Anterior cingulate cortex (tissue), 58 donors: ENCODE data around the gene USH1G.
A peak's percentile ranks its signal among the peaks of the same experiment; 100 is the strongest.
"Not testable (repeated sequence)": the region's sequence is repeated elsewhere in the genome, so short reads cannot be mapped to it uniquely, and the experiment has no call there.

Source experiments
- DNase-seq, 58 donors: peaks; one replicate each; lab custom pipeline; 2025; lab: John Stamatoyannopoulos, UW

Gene USH1G

DNA sequence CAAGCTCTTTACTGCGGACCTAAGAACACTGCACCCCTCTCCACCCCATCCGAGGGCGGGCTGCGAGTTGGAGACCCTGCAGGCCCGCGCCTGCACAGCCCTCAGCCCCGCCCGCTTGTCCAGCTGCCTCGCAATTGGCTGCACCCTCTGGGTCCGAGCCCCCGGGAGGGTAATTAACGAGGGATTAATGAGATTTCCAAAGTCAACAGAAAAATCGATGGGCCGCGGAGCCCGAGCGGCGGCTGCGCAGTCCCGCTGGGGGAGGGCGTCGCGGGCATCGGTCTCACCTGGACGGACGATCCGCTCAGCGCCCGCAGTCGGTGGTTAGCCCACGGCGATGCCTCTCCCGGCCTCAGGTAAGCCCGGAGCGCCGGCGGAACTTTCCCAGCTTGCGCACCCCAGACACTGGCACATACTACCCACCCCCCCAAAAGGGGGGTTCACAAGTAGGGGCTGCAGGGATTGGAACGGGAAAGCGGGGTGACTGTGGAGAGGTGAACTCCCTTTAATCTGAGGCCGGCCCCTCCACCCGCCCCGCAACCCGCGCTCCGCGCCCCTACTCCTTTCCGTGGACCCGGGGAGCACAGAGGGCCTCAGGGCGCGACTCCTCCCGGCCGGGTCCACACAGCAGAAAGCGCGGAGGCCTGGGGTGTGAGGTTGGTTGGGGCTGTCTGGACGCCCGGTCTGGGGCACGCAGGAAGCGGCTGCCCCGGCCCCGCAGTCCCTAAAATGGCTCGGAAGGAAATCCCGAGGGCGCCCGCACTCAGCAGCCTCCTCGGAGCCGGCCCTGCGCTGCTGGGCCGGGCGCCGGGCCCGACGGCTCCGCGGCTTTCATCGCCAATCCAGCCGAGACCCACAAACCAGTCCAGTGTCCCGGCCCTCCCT is 12.8 kb upstream of the USH1G start, which contains the start of gene OTOP3:
OTOP3 (plus strand) TSS at position 314 of the 885 bp plus-strand sequence; CDS start at position 338, 24 bp downstream.
- no peak for DNase-seq

DNA sequence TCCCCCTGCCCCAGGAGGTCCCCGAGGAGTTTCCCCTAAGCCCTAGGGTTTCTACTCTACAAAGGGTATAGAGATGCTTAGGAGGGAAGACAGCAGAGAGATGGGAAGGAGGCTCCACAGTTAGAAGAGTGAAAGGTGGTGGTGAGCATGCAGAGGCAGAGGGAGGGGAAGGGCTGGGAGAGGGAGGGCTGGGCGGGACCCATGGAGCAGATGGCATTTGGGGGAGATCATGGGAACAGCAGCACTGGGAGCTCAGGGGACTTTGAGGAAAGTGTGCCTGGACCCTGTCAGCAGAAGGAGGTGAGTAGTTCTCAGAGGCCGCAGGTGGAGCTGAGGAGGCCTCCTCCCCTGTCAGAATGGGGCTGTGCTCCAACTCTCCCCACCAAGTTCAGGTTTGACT is 12.0 kb upstream of the USH1G start:
- no peak for DNase-seq

DNA sequence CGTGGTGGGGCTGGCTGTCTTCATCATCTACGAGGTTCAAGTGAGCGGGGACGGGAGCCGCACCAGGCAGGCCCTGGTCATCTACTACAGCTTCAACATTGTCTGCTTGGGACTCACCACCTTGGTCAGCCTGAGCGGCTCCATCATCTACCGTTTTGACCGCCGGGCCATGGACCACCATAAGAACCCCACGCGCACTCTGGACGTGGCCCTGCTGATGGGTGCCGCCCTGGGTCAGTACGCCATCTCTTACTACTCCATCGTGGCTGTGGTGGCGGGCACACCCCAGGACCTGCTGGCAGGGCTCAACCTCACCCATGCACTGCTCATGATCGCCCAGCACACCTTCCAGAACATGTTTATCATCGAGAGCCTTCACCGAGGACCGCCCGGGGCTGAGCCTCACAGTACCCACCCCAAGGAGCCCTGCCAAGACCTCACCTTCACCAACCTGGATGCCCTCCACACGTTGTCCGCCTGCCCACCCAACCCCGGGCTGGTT is 7.5 kb upstream of the USH1G start:
- DNase-seq = no peak

DNA sequence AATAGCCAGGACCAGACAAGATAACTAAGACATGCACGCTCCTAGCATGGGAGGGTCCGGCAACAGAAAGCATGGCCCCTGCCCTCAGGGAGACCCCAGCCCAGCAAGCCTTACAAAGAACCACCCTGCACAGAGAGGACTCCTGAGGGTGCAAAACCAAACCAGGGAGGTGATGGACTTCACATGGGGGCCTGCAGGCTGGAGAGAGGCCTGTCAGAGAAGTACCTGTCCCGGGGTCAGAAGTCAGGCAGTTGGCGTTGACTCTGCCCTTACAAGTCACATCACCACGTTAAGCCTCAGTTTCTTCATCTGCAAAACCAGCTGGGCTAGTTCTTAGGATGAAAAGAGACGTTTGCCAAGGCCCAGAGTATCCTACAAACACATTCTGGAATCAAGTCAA is 5.7 kb upstream of the USH1G start:
- DNase-seq = no peak

DNA sequence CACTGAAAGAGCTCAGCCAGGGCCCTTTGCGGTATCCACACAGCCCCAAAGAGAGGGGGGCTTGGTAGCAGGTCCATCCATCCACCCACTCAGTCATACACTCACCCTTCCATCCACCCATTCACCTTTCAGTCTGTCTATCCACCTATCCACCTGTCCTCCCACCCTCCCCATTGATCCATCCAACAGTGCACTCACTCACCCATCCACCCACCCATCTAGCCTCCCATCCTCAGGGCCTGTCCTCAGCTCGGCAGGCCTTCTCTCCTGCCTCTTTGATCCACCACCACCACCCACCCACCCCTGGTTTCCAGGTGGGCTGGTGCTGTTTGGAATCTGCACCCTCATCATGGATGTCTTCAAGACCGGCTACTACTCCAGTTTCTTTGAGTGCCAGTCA is 2.2 kb upstream of the USH1G start:
- DNase-seq = no peak

DNA sequence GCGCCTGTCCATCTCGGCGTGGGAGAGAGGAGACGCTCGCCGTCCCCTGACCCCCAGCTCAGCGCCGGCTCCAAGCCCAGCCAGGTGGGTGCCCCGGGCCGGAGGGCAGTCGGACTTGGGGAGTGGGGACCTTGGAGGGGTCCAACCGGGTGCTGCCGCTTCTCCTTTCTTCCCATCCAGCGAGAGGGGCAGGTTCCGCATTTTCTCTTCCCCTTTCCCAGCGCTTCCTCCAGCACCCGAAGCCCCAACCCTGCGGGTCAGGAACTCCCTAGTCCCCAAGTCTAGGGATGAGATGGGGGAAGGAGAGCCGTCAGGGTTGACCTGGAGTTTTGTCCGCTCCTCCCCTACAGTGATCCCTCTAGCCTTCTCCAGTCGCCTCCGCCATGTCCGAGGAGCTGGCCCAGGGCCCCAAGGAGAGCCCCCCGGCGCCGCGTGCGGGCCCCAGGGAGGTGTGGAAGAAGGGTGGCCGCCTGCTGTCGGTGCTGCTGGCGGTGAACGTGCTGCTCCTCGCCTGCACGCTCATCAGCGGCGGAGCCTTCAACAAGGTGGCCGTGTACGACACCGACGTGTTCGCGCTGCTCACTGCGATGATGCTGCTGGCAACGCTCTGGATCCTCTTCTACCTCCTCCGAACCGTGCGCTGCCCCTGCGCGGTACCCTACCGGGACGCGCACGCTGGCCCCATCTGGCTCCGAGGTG is 1.3 kb upstream of the USH1G start, which contains the start of gene OTOP2:
OTOP2 (plus strand) TSS at position 24 of the 699 bp plus-strand sequence; CDS start at position 384, 360 bp downstream.
- DNase-seq = peak in 2 of 58 donors; percentile 16 to 18

DNA sequence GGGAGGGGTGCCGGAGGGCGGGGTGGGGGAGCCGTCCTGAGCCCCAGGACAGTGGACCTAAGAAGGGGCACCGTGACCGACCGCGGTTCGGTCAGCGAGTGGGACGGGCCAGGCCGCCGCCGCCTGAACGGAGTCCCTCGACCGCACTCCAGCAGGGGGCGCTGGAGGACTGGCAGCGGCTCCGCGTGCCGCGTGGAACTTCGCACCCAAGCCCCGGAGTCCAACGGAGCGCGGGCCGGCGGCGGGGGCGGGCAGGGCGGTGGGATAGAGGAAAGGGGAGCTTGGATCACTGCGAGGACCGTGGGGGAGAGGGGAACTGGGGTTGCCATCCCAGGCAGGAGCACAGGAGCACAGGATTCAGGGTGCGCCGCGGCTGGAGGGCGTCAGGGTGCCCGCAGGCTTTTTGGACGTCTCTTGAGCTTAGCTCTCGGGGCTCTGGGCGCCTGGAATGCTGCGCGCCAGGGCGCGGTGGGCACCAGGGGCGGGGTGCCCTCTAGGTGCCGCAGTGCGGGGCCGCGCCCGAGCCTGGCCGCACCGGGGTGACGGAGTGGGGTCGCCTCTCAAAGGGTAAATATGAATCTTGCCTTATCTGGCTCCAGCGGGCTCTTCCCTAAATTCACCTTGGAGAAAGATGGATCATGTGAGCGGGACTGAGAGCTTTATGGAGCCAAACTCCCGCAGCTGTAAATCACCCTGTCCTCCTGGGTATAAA is 639 bp upstream of the USH1G start:
- peak in 31 of 58 donors; percentile 7 to 64 (median 22) for DNase-seq

DNA sequence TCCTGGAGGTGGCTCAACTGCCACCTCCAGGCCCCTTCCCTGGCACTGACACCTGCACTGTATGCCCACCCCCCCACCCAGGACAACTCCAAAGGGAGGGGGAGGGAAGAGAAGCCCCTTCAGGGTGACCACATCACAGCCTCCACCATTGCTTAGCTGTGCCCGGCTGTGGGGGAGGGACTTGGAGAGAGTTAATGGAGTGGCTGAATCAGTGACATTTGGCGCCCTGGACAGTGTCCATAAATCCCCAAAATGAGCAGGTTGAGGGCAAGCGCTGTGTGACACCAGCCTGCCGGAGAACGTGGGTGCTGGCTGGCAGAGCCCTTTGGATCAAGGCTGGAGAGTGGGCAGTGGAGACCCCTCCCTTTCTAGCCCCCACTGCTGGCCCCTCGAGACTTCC is 883 bp downstream of the USH1G start:
- no peak for DNase-seq

DNA sequence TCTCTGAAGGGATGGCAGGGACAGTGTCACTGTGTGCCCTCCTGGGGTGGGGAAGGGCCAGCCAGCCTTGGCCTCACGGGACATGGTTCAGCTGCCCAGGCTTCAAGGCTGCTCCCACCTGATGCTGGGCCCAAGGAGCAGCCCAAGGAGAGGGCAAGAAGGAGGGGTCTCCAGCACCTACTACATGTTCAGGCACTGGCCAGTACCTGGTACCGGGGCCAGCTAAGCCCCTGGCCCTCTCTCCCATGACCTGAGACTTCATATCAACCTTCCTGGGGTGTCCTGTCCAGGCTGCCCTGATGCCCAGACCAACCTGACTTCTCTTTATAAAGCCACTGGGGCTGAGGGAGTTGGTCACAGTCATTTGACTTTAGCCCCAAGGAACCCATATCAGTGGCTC is 1.3 kb downstream of the USH1G start:
- DNase-seq = no peak

DNA sequence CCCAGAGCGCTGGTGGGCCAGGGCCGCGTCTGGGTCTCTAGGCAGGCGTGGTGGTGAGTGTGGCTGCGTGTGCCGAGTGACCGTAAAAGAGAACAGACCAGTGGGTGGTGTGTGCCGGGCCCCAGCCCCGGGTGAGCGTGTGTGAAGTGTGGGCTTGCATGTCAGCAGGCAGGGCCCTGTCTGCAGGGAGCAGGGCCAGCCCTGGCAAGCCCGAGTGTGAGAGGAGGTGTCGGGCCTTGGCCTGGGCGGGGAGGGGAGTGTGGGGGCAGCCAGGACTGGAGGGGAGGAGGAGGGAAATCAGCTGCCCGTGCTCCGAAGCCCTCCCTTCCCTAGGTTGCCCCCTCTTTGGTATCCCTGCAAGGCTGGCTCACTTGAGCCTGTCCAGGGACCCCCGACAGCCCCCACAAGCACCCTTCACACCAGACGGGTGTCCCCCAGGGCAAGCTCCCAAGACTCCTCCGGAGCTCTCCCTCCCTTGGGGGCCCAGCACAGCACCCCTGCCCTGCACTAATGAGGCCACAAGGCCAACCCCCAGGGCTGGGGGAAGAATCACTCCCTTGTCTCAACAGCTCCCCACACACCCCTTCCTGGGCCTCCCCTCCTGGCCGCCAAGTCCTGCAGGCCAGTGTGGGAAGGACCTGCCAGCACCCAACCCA is 1.9 kb downstream of the USH1G start:
- no peak for DNase-seq

DNA sequence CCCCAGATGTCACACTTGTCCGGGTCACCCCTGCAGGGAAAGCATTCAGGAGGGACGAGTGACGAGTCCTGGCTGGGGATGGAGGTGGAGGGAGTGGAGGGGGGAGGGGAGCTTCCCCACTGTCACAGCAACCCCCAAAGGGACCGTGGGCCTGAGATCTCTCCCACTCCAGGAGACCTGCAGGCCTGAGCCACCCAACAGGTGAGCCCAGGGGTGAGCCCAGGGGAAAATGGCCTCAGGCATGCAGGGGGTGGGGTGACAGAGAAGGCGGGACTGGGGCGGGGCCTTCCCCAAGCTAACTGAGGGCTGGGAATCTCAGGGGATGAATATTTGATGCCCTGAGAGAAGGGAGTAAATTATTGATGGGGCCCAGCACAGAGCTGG is 2.4 kb downstream of the USH1G start:
- DNase-seq = no peak

DNA sequence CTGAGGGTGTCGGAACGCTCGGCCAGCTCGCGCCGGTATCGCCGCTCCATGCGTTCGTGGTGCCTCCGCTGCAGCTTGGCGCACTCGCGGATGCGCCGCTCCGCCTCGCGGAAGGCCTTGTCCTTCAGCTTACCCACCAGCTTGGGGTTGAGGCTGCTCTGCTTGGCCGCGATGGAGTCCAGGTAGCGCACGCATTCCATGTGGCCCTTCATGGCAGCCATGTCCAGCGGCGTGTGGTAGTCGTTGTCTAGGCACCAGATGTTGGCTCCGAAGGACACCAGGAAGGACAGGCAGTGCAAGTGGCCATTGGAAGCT is 2.8 kb downstream of the USH1G start:
- DNase-seq = no peak

DNA sequence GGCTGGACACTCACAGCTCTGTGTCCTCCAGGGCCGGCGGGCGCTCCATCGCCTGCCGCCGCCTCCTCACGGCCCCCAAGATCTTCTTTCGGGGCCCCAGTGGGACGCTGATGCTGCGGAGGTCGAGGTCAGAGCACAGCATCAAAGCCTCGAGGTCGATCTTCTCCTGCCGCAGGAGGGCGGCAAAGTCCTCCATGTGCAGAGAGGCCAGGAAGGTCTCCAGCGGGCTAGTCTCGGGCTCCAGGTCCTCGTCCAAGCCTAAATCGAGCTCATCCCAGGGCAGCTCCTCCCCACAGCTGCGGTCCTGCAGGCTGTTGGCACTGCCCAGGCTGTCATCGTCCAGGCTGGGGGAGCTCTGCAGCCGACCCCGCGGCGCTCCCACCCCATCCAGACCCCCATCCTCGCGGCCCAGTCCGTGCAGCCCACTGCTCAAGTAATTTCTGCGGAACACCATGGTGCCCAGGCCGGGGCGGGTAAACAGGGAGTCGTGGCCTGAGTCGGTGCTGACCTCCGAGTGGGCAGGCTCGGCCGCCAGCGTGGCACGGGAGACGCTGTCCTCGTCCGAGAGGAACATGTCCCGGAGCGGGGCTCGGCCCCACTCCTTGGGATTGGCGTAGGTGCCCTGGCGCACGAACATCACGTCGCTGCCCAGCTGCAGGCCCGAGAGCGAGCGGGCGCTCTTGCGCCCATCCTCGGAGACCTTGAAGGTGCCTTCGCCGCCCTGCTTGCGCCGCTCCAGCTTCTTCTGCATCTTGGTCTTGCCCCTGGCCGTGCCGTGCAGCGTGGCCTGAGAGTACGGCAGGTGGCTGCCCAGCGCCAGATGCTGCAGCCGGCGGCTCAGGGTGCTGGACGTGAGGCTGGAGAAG is 3.4 kb downstream of the USH1G start:
- DNase-seq = no peak

DNA sequence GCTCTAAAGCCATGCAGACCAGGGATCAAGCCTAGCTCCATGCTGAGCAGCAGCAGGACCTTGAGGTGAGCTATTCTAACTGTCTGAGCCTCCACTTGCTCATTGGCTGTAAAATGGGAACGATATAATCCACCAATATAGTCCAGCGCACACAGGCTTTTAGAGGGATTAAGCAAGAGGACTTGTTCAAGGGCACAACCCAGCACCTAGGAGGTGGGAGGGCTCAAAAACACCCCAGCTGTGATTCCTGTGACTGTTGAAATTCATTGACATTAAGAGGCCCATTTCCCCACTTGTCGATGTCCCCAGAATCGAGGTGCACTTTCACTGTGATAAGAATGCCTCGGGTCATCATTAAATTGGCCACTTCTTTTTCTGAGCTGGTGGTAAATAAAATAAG is 4.1 kb downstream of the USH1G start:
- no peak for DNase-seq

DNA sequence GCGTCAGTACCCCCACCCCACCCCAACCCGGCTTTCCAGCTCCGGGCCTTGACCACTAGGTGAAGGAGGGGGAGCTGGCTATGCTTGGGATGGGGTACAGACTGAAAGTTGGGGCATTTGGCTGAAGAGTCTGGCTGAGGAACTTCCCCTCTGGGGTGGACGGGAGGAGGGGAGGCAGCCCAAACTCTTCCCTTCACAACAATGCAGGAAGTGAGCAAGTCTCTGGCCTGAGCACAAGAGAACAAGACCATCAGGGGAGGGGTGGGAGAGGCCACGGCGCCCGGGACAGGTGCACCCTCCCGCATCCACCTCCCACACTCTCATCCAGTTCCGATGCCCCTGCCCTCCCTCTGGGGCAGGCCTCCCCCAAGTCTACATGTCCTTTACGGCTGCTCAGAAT is 5.6 kb downstream of the USH1G start:
- no peak for DNase-seq

DNA sequence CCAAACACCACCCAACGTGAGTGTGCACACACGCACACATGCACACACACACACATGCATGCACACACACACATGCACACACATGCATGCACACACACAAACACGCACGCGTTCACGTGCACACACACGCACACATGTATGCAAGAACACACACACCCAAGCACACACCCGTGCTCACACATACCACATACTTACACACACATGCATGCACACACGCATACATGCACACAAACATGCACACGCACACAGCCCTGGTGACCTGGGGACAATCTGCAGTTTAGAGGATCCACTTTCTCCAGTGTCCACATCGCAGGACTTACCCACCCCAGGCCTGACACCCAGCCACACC is 6.2 kb downstream of the USH1G start:
- DNase-seq = no peak

DNA sequence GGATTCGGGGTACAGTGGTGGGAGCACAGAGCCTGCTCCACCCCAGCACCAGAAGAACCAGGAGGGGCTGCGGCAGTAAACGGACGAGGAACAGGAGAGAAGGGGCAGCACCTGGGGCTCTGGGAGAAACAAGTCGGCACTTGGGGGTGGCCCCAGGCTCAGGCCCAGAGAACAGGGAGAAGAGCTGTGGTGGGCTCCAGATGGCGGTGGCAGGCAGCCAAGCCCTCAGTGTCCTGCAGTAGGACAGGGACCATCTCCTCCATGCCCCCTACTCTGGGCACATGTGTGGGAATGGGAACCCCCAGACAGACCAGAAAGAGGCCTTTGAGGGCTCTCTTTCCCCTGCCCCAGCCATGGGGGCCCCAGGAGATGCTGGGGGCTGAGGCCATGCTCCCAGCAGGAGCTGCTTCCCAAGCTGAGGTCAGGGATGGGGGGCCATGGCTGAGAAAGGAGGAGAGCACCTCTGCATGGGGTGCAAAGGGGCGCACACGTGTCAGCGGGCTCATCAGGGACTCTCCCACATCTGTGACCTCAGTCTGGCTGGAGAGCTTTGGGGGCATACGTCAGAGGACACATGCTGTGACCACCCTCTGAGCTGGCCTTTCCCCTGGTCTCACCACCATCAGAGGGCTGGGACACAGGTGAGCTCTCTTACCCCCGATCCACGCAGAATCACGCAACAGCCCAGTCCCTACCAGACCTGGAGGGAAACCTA is 6.8 kb downstream of the USH1G start:
- no peak for DNase-seq

DNA sequence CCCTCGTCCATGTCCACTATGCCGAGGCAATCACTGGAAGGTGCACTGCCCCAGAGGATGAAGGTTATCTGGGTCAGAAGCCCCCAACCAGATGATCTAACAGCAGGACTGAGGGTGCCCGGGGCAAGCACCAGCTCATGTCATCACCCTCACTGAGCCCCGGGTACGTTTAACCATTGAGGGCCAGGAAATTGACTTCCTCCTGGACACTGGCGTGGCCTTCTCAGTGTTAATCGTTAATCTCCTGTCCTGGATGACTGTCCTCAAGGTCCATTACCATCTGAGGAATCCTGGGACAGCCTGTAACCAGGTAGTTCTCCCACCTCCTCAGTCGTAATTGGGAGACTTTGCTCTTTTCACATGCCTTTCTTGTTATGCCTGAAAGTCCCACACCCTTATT is 11.6 kb downstream of the USH1G start:
- DNase-seq = not testable (repeated sequence)

DNA sequence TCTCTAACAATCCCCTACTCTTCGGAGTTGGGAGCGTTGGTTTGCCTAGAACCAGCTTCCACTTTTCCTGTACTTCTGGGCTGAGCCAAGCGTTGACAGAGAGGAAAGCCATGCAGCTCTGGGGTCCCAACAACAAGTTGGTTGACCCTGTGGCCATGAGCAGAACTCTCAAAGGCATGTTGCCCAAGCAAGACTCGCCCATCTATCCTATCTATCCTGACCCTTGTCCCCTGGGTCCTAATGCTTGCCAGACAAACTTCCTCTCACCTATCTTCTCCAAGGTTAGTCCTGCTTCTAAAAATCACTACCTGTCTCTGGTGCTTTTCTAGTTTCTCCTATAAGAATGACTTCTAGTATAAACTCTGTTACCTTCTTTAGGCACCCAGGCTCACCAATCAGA is 14.0 kb downstream of the USH1G start:
- DNase-seq = not testable (repeated sequence)
